ENCODE measurements around the gene KRTAP5-2.
"Not testable (repeated sequence)": the region's sequence is repeated elsewhere in the genome, so short reads cannot be mapped to it uniquely, and the experiment has no call there.

- TF ChIP-seq CTCF, POLR2A (IDR thresholded peaks at IDR 0.05): not testable (repeated sequence)
These were observed 1.4 kb downstream of the KRTAP5-2 start for GRCh38 chr11:1596576-1597121.
